ENCODE results near the gene CEP128. TPM values are rescaled to one million over a fixed set of nuclear protein-coding genes. Genes with fewer than 3 reads are reported as not detected.

Gene CEP128
- polyA plus RNA-seq, 1 experiment, result 1.9 TPM

DNA sequence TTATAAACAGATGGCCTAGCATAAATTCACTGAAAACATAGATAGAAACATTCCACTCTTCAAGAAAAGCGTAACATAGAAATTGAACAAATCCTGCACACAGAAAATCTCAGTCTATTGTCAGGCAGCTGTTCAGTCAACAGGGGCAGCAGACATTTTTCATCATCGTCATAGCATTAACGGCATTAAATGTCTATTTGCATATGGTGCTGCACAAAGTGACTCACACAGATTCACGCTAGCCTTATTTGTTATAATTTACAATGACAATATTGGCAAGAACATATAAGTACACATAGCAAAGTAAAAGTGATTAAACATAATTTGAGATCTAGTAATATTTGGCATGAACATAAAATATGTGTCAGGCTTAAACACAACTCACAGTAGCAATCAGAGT is 95.7 kb downstream of the CEP128 start:
- CTCF ChIA-PET, result interaction anchor here (1.4 to 1.8 kb wide), 2 partner anchors 632 to 790 kb away, joined by 5 to 6 read pairs; no protein-coding TSS in a partner anchor
- POLR2A ChIA-PET, result interaction anchor here (0.5 kb wide), 1 partner anchor 260 kb away, joined by 10 read pairs; no protein-coding TSS in a partner anchor
- H3K27me3 ChIP-seq (ENCODE audit: control insufficient read depth, insufficient read depth, low read length), result no peaks in the 10 kb centered on the region
- H3K4me3 ChIP-seq (ENCODE audit: low read depth, low read length), result no peak overlapping the region
- H3K36me3 ChIP-seq (ENCODE audit: control insufficient read depth, insufficient read depth, low read length), result no peaks in the 10 kb centered on the region
- TF ChIP-seq, protein P1, sequence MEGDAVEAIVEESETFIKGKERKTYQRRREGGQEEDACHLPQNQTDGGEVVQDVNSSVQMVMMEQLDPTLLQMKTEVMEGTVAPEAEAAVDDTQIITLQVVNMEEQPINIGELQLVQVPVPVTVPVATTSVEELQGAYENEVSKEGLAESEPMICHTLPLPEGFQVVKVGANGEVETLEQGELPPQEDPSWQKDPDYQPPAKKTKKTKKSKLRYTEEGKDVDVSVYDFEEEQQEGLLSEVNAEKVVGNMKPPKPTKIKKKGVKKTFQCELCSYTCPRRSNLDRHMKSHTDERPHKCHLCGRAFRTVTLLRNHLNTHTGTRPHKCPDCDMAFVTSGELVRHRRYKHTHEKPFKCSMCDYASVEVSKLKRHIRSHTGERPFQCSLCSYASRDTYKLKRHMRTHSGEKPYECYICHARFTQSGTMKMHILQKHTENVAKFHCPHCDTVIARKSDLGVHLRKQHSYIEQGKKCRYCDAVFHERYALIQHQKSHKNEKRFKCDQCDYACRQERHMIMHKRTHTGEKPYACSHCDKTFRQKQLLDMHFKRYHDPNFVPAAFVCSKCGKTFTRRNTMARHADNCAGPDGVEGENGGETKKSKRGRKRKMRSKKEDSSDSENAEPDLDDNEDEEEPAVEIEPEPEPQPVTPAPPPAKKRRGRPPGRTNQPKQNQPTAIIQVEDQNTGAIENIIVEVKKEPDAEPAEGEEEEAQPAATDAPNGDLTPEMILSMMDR (IDR thresholded peaks at IDR 0.05; ENCODE audit: insufficient read depth, low read depth, low read length), result no peak
- no peak for DNase-seq (ENCODE audit: low read depth)

DNA sequence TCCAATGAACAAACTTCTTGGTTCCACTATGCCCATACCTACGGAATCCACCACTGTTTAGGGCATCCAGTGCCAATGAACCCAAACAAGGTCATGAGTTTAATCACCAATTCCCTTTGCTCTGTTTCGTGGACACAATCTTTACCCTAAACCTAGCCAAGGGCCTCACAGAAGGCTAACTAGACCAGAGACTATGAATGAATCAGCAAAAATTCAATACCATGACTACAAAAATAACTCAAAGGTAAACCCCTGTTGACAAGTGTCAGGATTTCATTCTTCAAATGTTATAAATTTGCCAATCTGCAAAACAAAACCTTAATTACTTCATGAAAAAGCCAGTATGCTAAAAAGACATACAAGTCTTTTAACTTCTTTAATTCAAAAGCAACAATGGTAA is 96.7 kb downstream of the CEP128 start:
- TF ChIP-seq, protein P1 (IDR thresholded peaks at IDR 0.05; ENCODE audit: insufficient read depth, low read depth, low read length), result no peak
- no peak for DNase-seq (ENCODE audit: low read depth)
- ChIA-PET CTCF (interaction anchor here (1.7 kb wide), 1 partner anchor 789 kb away, joined by 3 read pairs; no protein-coding TSS in a partner anchor), POLR2A (no interaction called here)
- H3K36me3 ChIP-seq (ENCODE audit: control insufficient read depth, insufficient read depth, low read length), result no peaks in the 10 kb centered on the region
- H3K27me3 ChIP-seq (ENCODE audit: control insufficient read depth, insufficient read depth, low read length), result no peaks in the 10 kb centered on the region
- H3K4me3 ChIP-seq (ENCODE audit: low read depth, low read length), result no peak overlapping the region

DNA sequence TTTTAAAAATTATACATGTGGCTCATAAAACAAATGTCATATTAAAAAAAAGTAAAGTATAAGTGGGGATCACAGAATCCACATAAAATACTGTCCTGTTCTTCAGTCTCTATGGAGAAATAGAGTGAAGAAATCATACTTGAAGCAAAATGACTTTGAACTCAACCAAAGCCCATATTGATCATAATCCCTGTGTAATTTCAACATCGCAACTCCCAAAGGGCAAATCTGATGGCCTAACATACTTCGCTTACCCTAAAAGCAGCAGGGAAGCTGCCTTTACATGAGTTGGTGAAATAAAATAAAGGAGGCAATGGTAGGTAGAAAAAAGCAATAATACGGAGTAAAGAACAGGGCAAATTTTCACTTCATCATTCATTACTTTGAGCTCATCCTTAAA is 101.8 kb downstream of the CEP128 start:
- CTCF ChIA-PET, result interaction anchor here (1.0 to 1.3 kb wide), 2 partner anchors 626 to 784 kb away, joined by 3 read pairs; no protein-coding TSS in a partner anchor
- H3K36me3 ChIP-seq (ENCODE audit: control insufficient read depth, insufficient read depth, low read length), result no peaks in the 10 kb centered on the region
- no peak for DNase-seq (ENCODE audit: low read depth)
- no peak overlapping the region for H3K4me3 ChIP-seq (ENCODE audit: low read depth, low read length)
- POLR2A ChIA-PET, result no interaction called here
- no peaks in the 10 kb centered on the region for H3K27me3 ChIP-seq (ENCODE audit: control insufficient read depth, insufficient read depth, low read length)
- TF ChIP-seq, protein P1 (IDR thresholded peaks at IDR 0.05; ENCODE audit: insufficient read depth, low read depth, low read length), result no peak

DNA sequence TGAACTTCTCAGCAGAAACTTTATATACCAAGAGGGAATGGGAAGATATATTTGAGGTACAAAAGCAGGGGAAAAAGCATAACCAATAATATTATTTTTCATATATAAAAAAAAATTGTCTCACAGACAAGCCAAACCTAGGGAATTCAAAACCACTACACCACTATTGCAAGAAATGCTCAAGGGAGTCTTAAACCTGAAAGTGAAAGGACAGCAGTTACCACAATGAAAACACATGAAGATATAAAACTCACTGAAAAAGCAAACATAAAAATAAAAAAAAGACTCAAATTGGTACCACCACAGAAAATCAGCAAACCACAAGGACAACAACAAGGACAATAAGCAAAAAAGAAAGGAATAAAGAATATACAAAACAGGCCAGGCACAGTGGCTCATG is 131.9 kb downstream of the CEP128 start:
- H3K4me3 ChIP-seq (ENCODE audit: low read depth, low read length), result no peak overlapping the region
- ChIA-PET CTCF (no interaction called here), POLR2A (no interaction called here)
- no peak for DNase-seq (ENCODE audit: low read depth)
- TF ChIP-seq, protein P1 (IDR thresholded peaks at IDR 0.05; ENCODE audit: insufficient read depth, low read depth, low read length), result no peak
- H3K36me3 ChIP-seq (ENCODE audit: control insufficient read depth, insufficient read depth, low read length), result no peaks in the 10 kb centered on the region
- H3K27me3 ChIP-seq (ENCODE audit: control insufficient read depth, insufficient read depth, low read length), result no peaks in the 10 kb centered on the region

DNA sequence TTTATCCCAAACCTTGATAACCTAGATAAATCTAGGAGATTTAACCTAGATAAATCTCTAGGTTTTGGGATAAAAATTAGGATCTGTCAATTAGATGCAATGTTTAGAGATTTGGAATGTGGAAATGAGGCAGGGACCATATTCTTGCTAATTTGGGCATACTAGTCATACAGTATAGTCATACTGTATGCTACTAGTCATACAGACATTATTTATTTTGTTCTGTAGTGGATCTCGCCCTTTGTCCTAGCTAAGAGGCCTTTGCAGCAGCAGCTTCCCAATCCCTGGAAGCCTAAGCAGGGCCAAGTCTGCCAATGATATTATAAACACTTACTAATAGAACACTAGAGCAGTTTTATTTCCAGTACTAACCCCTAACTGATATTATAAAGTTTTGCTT is 136.4 kb downstream of the CEP128 start:
- ChIA-PET CTCF (no interaction called here), POLR2A (no interaction called here)
- Histone ChIP-seq H3K27me3 (ENCODE audit: control insufficient read depth, insufficient read depth, low read length) (no peaks in the 10 kb centered on the region), H3K4me3 (ENCODE audit: low read depth, low read length) (no peak overlapping the region), H3K36me3 (ENCODE audit: control insufficient read depth, insufficient read depth, low read length) (no peaks in the 10 kb centered on the region)
- TF ChIP-seq, protein P1 (IDR thresholded peaks at IDR 0.05; ENCODE audit: insufficient read depth, low read depth, low read length), result no peak
- no peak for DNase-seq (ENCODE audit: low read depth)

Measured in BJ (cell line).